Testis (tissue), 3 donors: ENCODE measurements around the gene LDLRAD4. TPM values are rescaled to one million over a fixed set of nuclear protein-coding genes. Genes with fewer than 3 reads are reported as not detected.

Experiments
- DNase-seq: peaks from one replicate; pipeline ENCODE4 v3.0.0-alpha.2; 2019
- H3K27ac ChIP-seq, 2 donors: fragments of 200-600 bp; sonication (generic); one replicate each; pipeline ENCODE4 v1.5.1; 2019
- H3K27me3 ChIP-seq: fragments of 200-600 bp; sonication (generic); one replicate; pipeline ENCODE4 v1.5.1; 2019
- H3K36me3 ChIP-seq: fragments of 200-600 bp; sonication (generic); one replicate; pipeline ENCODE4 v1.5.1; 2017; ENCODE audit warnings: low read depth; ENCODE audit errors: missing control alignments
- H3K4me1 ChIP-seq: fragments of 200-600 bp; sonication (generic); one replicate; pipeline ENCODE4 v1.5.1; 2019
- H3K4me3 ChIP-seq, 2 donors: fragments of 200-600 bp; sonication (generic); one replicate each; pipeline ENCODE4 v1.5.1; 2017 to 2019
- H3K9me3 ChIP-seq: fragments of 200-600 bp; sonication (generic); one replicate; pipeline ENCODE4 v1.5.1; 2017
- CTCF ChIP-seq, 3 experiments: fragments of 450-650 bp in 2 of 3; fragments of 200-600 bp in 1 of 3; sonication (generic) in 1 of 3; IDR thresholded peaks; one replicate each; pipeline ENCODE4 v1.5.1; 2016 to 2019; ENCODE audit warnings: antibody characterized with exemption in 3 of 3, mild to moderate bottlenecking in 2 of 3, moderate library complexity in 1 of 3
- POLR2A ChIP-seq: fragments of 450-650 bp; IDR thresholded peaks from one replicate; pipeline ENCODE4 v1.6.1; 2017; ENCODE audit warnings: antibody characterized with exemption, mild to moderate bottlenecking, moderate library complexity
- WGBS, 2 donors: methylation state at CpG; one replicate each; pipeline ENCODE4 v1.1.5; 2018; 5-methylcytosine and 5-hydroxymethylcytosine counted together
- intact Hi-C: fragments of 100-400 bp; cut with DNase I; formaldehyde crosslinking; loops from one replicate; pipeline ENCODE4 v1.15.1; 2023; ENCODE audit warnings: low total_unique reads
- polyA plus RNA-seq: library from polyadenylated mRNA; stranded (reverse); fragments of 350-450 nt; fragmentation: Illumina TruSeq; extraction: RNeasy Lipid Tissue Mini Kit (QIAGEN cat#74804); gene quantifications from one replicate; pipeline ENCODE4 v1.2.3, GENCODE V29; 2014; ENCODE audit warnings: low read depth, low replicate concordance; ENCODE audit not compliant: insufficient read depth
- total RNA-seq, 2 donors: library from RNA; depleted of rRNA; stranded (reverse); fragments of >200 nt; gene quantifications; one replicate each; pipeline ENCODE4 v1.2.3, GENCODE V29; 2016

The LDLRAD4 gene
- total and polyA plus RNA-seq, 3 donors from 2014 or later, result 22.0 to 42.2 (median 25.9) TPM

- no peak overlapping the region for H3K4me3 ChIP-seq
- no peaks in the 10 kb centered on the region for H3K9me3 ChIP-seq
- no peak for TF ChIP-seq POLR2A
- TF ChIP-seq CTCF (IDR thresholded peaks at IDR 0.05), result no peak
- no peaks in the 10 kb centered on the region for H3K4me1 ChIP-seq
- DNase-seq, result no peak
- WGBS, 2 donors, result 91 to 100% methylated on average over 1 of the region's 1 CpG
- no peak overlapping the region for H3K27ac ChIP-seq
- H3K27me3 ChIP-seq, result no peaks in the 10 kb centered on the region
- H3K36me3 ChIP-seq, result no peaks in the 10 kb centered on the region
- intact Hi-C loops, result no loop called here
These were observed 109.7 kb downstream of the LDLRAD4 start for GRCh38 chr18:13328213-13328612.

- DNase-seq, result no peak
- Histone ChIP-seq H3K27ac (no peak overlapping the region), H3K27me3 (no peaks in the 10 kb centered on the region), H3K4me3 (no peak overlapping the region), H3K36me3 (no peaks in the 10 kb centered on the region), H3K9me3 (no peaks in the 10 kb centered on the region), H3K4me1 (no peaks in the 10 kb centered on the region)
- TF ChIP-seq POLR2A (no peak), CTCF (IDR thresholded peaks at IDR 0.05) (no peak)
- intact Hi-C loops, result no loop called here
- WGBS, 2 donors, result 65 to 87% methylated on average over 1 of the region's 1 CpG
These were observed 112.4 kb downstream of the LDLRAD4 start for GRCh38 chr18:13330996-13331395.

DNA sequence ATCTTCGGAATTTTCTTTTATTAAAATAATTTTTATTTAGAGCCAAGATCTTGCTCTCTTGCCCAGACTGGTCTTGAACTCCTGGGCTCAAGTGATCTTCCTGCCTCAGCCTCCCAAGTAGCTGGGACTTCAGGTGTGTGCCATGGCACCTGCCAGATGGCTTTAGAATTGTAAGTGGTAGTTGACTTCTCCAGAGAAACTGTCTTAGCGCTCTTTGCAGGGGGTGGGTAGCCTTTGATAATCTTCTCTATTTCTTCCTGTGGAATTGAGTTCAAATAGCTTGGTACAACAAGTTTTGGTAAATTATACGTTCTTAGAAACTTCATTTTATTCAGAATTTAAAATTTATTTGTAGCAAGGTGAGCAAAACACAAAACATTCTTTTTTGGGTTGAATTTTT, 113.3 kb downstream of the LDLRAD4 start:
- H3K4me1 ChIP-seq, result no peaks in the 10 kb centered on the region
- no peaks in the 10 kb centered on the region for H3K27me3 ChIP-seq
- intact Hi-C loops, result no loop called here
- WGBS, 2 donors, result 74 to 85% methylated on average over 3 of the region's 3 CpGs
- no peak overlapping the region for H3K27ac ChIP-seq
- H3K36me3 ChIP-seq, result no peaks in the 10 kb centered on the region
- no peaks in the 10 kb centered on the region for H3K9me3 ChIP-seq
- H3K4me3 ChIP-seq, result no peak overlapping the region
- no peak for DNase-seq
- TF ChIP-seq POLR2A, result no peak
- TF ChIP-seq CTCF (IDR thresholded peaks at IDR 0.05), result no peak

- H3K4me1 ChIP-seq, result no peaks in the 10 kb centered on the region
- H3K27ac ChIP-seq, result no peak overlapping the region
- WGBS, 2 donors, result 76 to 80% methylated on average over 5 of the region's 5 CpGs
- no peak for TF ChIP-seq CTCF (IDR thresholded peaks at IDR 0.05)
- TF ChIP-seq POLR2A, result no peak
- no peaks in the 10 kb centered on the region for H3K9me3 ChIP-seq
- no peak overlapping the region for H3K4me3 ChIP-seq
- H3K27me3 ChIP-seq, result no peaks in the 10 kb centered on the region
- no peak for DNase-seq
- intact Hi-C loops, result no loop called here
- no peaks in the 10 kb centered on the region for H3K36me3 ChIP-seq
These were observed 114.3 kb downstream of the LDLRAD4 start for GRCh38 chr18:13332874-13333273.

- WGBS, 2 donors, result 71 to 72% methylated on average over 6 of the region's 6 CpGs
- Histone ChIP-seq H3K4me3 (no peak overlapping the region), H3K9me3 (no peaks in the 10 kb centered on the region), H3K27me3 (no peaks in the 10 kb centered on the region), H3K36me3 (no peaks in the 10 kb centered on the region), H3K4me1 (no peaks in the 10 kb centered on the region), H3K27ac (no peak overlapping the region)
- DNase-seq, result no peak
- intact Hi-C loops, result no loop called here
- TF ChIP-seq CTCF (IDR thresholded peaks at IDR 0.05), result no peak
- no peak for TF ChIP-seq POLR2A
These were observed 117.3 kb downstream of the LDLRAD4 start for GRCh38 chr18:13335903-13336302.
